OCI-LY7 (cell line): ENCODE measurements around the gene GLO1. TPM values are rescaled to one million over a fixed set of nuclear protein-coding genes. Genes with fewer than 3 reads are reported as not detected.

Experiments
- BruUV-seq: library from RNA; stranded (reverse); fragments of 400-500 nt; replicated peaks from 2 replicates; lab custom pipeline; 2021; lab: Mats Ljungman, UMichigan
- CTCF ChIA-PET: fragments of 300-600 bp; sonication (Branson Sonifier 250); formaldehyde crosslinking; loops from one replicate; lab custom pipeline; 2022; ENCODE audit warnings: antibody characterized with exemption; ENCODE audit not compliant: unreplicated experiment; lab: Charles Lee
- POLR2A ChIA-PET: fragments of 300-600 bp; sonication (Branson Sonifier 250); formaldehyde crosslinking; loops from one replicate; lab custom pipeline; 2022; ENCODE audit warnings: antibody characterized with exemption; lab: Charles Lee
- DNase-seq: peaks from one replicate; pipeline ENCODE4 v3.0.0-alpha.2; 2015; ENCODE audit warnings: low spot score
- H2AFZ ChIP-seq: fragments of 200-600 bp; sonication (generic), shearing (Covaris generic); 2 replicates; pipeline ENCODE4 v1.6.1; 2014; ENCODE audit warnings: mild to moderate bottlenecking, antibody characterized with exemption, low read length, moderate library complexity
- H3K27ac ChIP-seq: fragments of 200-600 bp; sonication (generic); 2 replicates; pipeline ENCODE4 v1.5.1; 2014; ENCODE audit warnings: mixed run types, low read depth, mild to moderate bottlenecking, moderate library complexity, low read length, inconsistent platforms; ENCODE audit not compliant: poor library complexity, severe bottlenecking
- H3K36me3 ChIP-seq: fragments of 200-600 bp; sonication (generic); 2 replicates; pipeline ENCODE4 v1.6.1; 2014; ENCODE audit warnings: mild to moderate bottlenecking, antibody characterized with exemption, low read length, moderate library complexity, mixed read lengths; ENCODE audit not compliant: insufficient read depth
- H3K4me1 ChIP-seq: fragments of 200-600 bp; sonication (generic); 2 replicates; pipeline ENCODE4 v1.5.1; 2014; ENCODE audit warnings: mild to moderate bottlenecking, low read length; ENCODE audit not compliant: insufficient read depth, poor library complexity, severe bottlenecking
- H3K4me2 ChIP-seq: fragments of 200-600 bp; sonication (generic); 2 replicates; pipeline ENCODE4 v1.6.1; 2014; ENCODE audit warnings: mild to moderate bottlenecking, low read length
- H3K4me3 ChIP-seq: fragments of 200-600 bp; sonication (generic); 2 replicates; pipeline ENCODE4 v1.5.1; 2014; ENCODE audit warnings: mild to moderate bottlenecking, low read depth, low read length; ENCODE audit not compliant: poor library complexity, severe bottlenecking
- H3K79me2 ChIP-seq: fragments of 200-600 bp; sonication (generic); 2 replicates; pipeline ENCODE4 v1.6.1; 2016; ENCODE audit warnings: low read depth, mild to moderate bottlenecking, low read length, moderate library complexity, mixed read lengths; ENCODE audit not compliant: insufficient read depth
- H3K9me2 ChIP-seq: fragments of 200-600 bp; sonication (generic); 2 replicates; pipeline ENCODE4 v1.6.1; 2016; ENCODE audit warnings: mild to moderate bottlenecking, low read length, mixed read lengths; ENCODE audit not compliant: insufficient read depth
- H3K9me3 ChIP-seq: fragments of 200-600 bp; sonication (generic); 2 replicates; pipeline ENCODE4 v1.6.1; 2014; ENCODE audit warnings: mild to moderate bottlenecking, mixed run types, low read length, mixed read lengths
- H4K20me1 ChIP-seq: fragments of 200-600 bp; sonication (generic); 2 replicates; pipeline ENCODE4 v1.6.1; 2014; ENCODE audit warnings: mild to moderate bottlenecking, antibody characterized with exemption, low read length, moderate library complexity, mixed read lengths; ENCODE audit not compliant: insufficient read depth
- CTCF ChIP-seq: fragments of 200-600 bp; sonication (generic); conservative IDR thresholded peaks from 2 replicates; pipeline ENCODE4 v1.5.1; 2014; ENCODE audit warnings: mild to moderate bottlenecking, antibody characterized with exemption, low read length, moderate library complexity, mixed read lengths
- EZH2phosphoT487 ChIP-seq: fragments of 200-600 bp; sonication (generic); IDR thresholded peaks from 2 replicates; pipeline ENCODE4 v1.6.1; 2018; ENCODE audit warnings: low read depth, borderline replicate concordance, mild to moderate bottlenecking, mixed run types, antibody characterized with exemption, low read length, moderate library complexity, mixed read lengths
- intact Hi-C: fragments of 100-400 bp; cut with micrococcal nuclease; formaldehyde crosslinking; loops from one replicate; pipeline ENCODE4 v1.10.0; 2022; ENCODE audit not compliant: unreplicated experiment
- total RNA-seq, 2 experiments: library from RNA; depleted of rRNA in 1 of 2; stranded (reverse); fragments of >200 nt in 1 of 2; shearing (Covaris generic) in 1 of 2; gene quantifications; 2 replicates each; pipeline ENCODE4 v1.2.3, GENCODE V29; 2014 to 2022

GLO1 gene
- total RNA-seq, 2 experiments from 2014 or later = 92.2 to 93.2 TPM

- no peaks in the 10 kb centered on the region for H4K20me1 ChIP-seq
- H3K9me2 ChIP-seq = no peaks in the 10 kb centered on the region
- H3K4me1 ChIP-seq = no peaks in the 10 kb centered on the region
- ChIA-PET POLR2A (interaction anchor here (0.7 kb wide), 1 partner anchor 9 kb away, joined by 3 read pairs; no protein-coding TSS in a partner anchor), CTCF (no interaction called here)
- BruUV-seq = no TSS peak
- H3K27ac ChIP-seq = no peak overlapping the region
- intact Hi-C loops = no loop called here
- H3K4me3 ChIP-seq = no peak overlapping the region
- H2AFZ ChIP-seq = no peak overlapping the region
- H3K9me3 ChIP-seq = no peaks in the 10 kb centered on the region
- H3K4me2 ChIP-seq = no peak overlapping the region
- TF ChIP-seq CTCF (no peak), EZH2phosphoT487 (no peak)
- no peaks in the 10 kb centered on the region for H3K36me3 ChIP-seq
- DNase-seq = no peak
- H3K79me2 ChIP-seq = no peaks in the 10 kb centered on the region
Measured at GRCh38 chr6:38651121-38651784, 51.7 kb downstream of the GLO1 start.

GRCh38 chr6:38650207-38650752 is 52.7 kb downstream of the GLO1 start:
- TF ChIP-seq CTCF (no peak), EZH2phosphoT487 (no peak)

GRCh38 chr6:38649744-38650143 is 53.2 kb downstream of the GLO1 start:
- no peak for DNase-seq
- intact Hi-C loops = no loop called here
- CTCF ChIA-PET = no interaction called here
- H2AFZ ChIP-seq = no peak overlapping the region
- POLR2A ChIA-PET = no interaction called here
- TF ChIP-seq CTCF (no peak), EZH2phosphoT487 (no peak)
- no peak overlapping the region for H3K27ac ChIP-seq
- no peaks in the 10 kb centered on the region for H3K9me2 ChIP-seq
- H4K20me1 ChIP-seq = no peaks in the 10 kb centered on the region
- H3K36me3 ChIP-seq = no peaks in the 10 kb centered on the region
- no peaks in the 10 kb centered on the region for H3K79me2 ChIP-seq
- no peaks in the 10 kb centered on the region for H3K9me3 ChIP-seq
- BruUV-seq = no TSS peak
- no peak overlapping the region for H3K4me3 ChIP-seq
- H3K4me2 ChIP-seq = no peak overlapping the region
- H3K4me1 ChIP-seq = no peaks in the 10 kb centered on the region

More at GRCh38 chr6:38650207-38650752, 52.7 kb downstream of the GLO1 start:
- no peaks in the 10 kb centered on the region for H3K4me1 ChIP-seq
- no TSS peak for BruUV-seq
- no peaks in the 10 kb centered on the region for H4K20me1 ChIP-seq
- no peak overlapping the region for H3K4me2 ChIP-seq
- POLR2A ChIA-PET = interaction anchor here (0.7 kb wide), 1 partner anchor 10 kb away, joined by 3 read pairs; no protein-coding TSS in a partner anchor
- H3K9me3 ChIP-seq = no peaks in the 10 kb centered on the region
- intact Hi-C loops = no loop called here
- no peak overlapping the region for H2AFZ ChIP-seq
- CTCF ChIA-PET = no interaction called here
- no peak overlapping the region for H3K27ac ChIP-seq
- H3K36me3 ChIP-seq = no peaks in the 10 kb centered on the region
- no peaks in the 10 kb centered on the region for H3K79me2 ChIP-seq
- no peak for DNase-seq
- H3K4me3 ChIP-seq = no peak overlapping the region
- H3K9me2 ChIP-seq = no peaks in the 10 kb centered on the region
